CD4-positive, alpha-beta T cell treated with Interleukin-4 for 1 hour (primary cell): Measurements from ENCODE around the gene OTX1.

Experiments used
- DNase-seq, 2 donors: peaks; one replicate each; pipeline ENCODE4 v3.0.0-alpha.2; 2020 to 2022

OTX1 gene

GRCh38 chr2:63047321-63048279 lies 3.0 kb upstream of the OTX1 start:
- no peak for DNase-seq

- DNase-seq: no peak
These were observed 2.1 kb upstream of the OTX1 start for GRCh38 chr2:63048367-63049171.

- no peak for DNase-seq
These were observed 1.2 kb upstream of the OTX1 start for GRCh38 chr2:63049211-63049969.

GRCh38 chr2:63049970-63050333 lies 678 bp upstream of the OTX1 start:
- DNase-seq: no peak

- no peak for DNase-seq
These were observed 588 bp downstream of the OTX1 start for GRCh38 chr2:63051042-63051794.

- no peak for DNase-seq
These were observed 1.2 kb downstream of the OTX1 start for GRCh38 chr2:63051795-63052333.

GRCh38 chr2:63052411-63053080 lies 1.9 kb downstream of the OTX1 start:
- DNase-seq: no peak

- DNase-seq: no peak
These were observed 2.7 kb downstream of the OTX1 start for GRCh38 chr2:63053081-63053888.

GRCh38 chr2:63053889-63054602 lies 3.4 kb downstream of the OTX1 start:
- no peak for DNase-seq

- DNase-seq: no peak
These were observed 4.2 kb downstream of the OTX1 start for GRCh38 chr2:63054841-63055225.

- DNase-seq: no peak
These were observed 4.8 kb downstream of the OTX1 start for GRCh38 chr2:63055226-63056106.

- no peak for DNase-seq
These were observed 5.7 kb downstream of the OTX1 start for GRCh38 chr2:63056107-63057050.

- no peak for DNase-seq
These were observed 6.9 kb downstream of the OTX1 start for GRCh38 chr2:63057249-63058143.

GRCh38 chr2:63058144-63058920 lies 7.7 kb downstream of the OTX1 start:
- no peak for DNase-seq

GRCh38 chr2:63058921-63059792 lies 8.5 kb downstream of the OTX1 start:
- DNase-seq: no peak
